HUES64 (cell line): ENCODE measurements around the gene LCK.
A peak's percentile ranks its signal among the peaks of the same experiment; 100 is the strongest.

Source experiments
- H3K27ac ChIP-seq: 2 replicates; pipeline ENCODE4 v1.7.0; 2013; ENCODE audit warnings: low read depth, low read length, inconsistent platforms
- H3K27me3 ChIP-seq: 2 replicates; pipeline ENCODE4 v1.6.1; 2013; ENCODE audit warnings: mild to moderate bottlenecking, low read length; ENCODE audit not compliant: insufficient read depth
- H3K36me3 ChIP-seq: 2 replicates; pipeline ENCODE4 v1.6.1; 2013; ENCODE audit warnings: mild to moderate bottlenecking, low read length; ENCODE audit not compliant: insufficient read depth
- H3K4me1 ChIP-seq: 2 replicates; pipeline ENCODE4 v1.6.1; 2013; ENCODE audit warnings: mild to moderate bottlenecking, low read length, moderate library complexity; ENCODE audit not compliant: insufficient read depth
- H3K4me3 ChIP-seq: 2 replicates; pipeline ENCODE4 v1.5.1; 2013; ENCODE audit warnings: mild to moderate bottlenecking, low read length, moderate library complexity
- H3K9ac ChIP-seq: 2 replicates; pipeline ENCODE4 v1.6.1; 2013; ENCODE audit warnings: mild to moderate bottlenecking, low read depth, low read length
- H3K9me3 ChIP-seq: 2 replicates; pipeline ENCODE4 v1.6.1; 2013; ENCODE audit warnings: low read depth, low read length; ENCODE audit not compliant: insufficient read depth
- WGBS: fragments of 150-250, 120-280 bp; methylation state at CpG from one replicate; pipeline ENCODE4 v1.1.7; 2013; ENCODE audit warnings: missing lambda C conversion rate; 5-methylcytosine and 5-hydroxymethylcytosine counted together

The LCK gene

GRCh38 chr1:32240140-32240951 lies 10.7 kb upstream of the LCK start:
- H3K27me3 ChIP-seq = no peaks in the 10 kb centered on the region
- peak overlapping the region; percentile 78 for H3K9ac ChIP-seq
- WGBS = under 1% methylated on average over 62 of the region's 62 CpGs
- peak overlapping the region; percentile 64 for H3K4me3 ChIP-seq
- H3K36me3 ChIP-seq = peaks cover 7% of the 10 kb centered on the region; the same call in 1 of the 2 replicates
- peak overlapping the region; percentile 67 for H3K27ac ChIP-seq
- H3K9me3 ChIP-seq = no peaks in the 10 kb centered on the region
- H3K4me1 ChIP-seq = peaks cover 10% of the 10 kb centered on the region

- Histone ChIP-seq H3K9me3 (no peaks in the 10 kb centered on the region), H3K4me3 (peak overlapping the region; percentile 64), H3K27ac (peak overlapping the region; percentile 64), H3K9ac (peak overlapping the region; percentile 65), H3K4me1 (peaks cover 10% of the 10 kb centered on the region), H3K36me3 (0 out of 2 replicates have a peak, but pooled peaks cover 2% of the 10 kb centered on the region), H3K27me3 (no peaks in the 10 kb centered on the region)
- WGBS = under 1% methylated on average over 55 of the region's 55 CpGs
Measured at GRCh38 chr1:32241001-32241763, 9.9 kb upstream of the LCK start.

GRCh38 chr1:32242341-32242851 lies 8.7 kb upstream of the LCK start:
- 35% methylated on average over 6 of the region's 7 CpGs for WGBS
- H3K9me3 ChIP-seq = no peaks in the 10 kb centered on the region
- no peaks in the 10 kb centered on the region for H3K36me3 ChIP-seq
- 0 out of 2 replicates have a peak overlapping the region, but pooled peaks have one; percentile 29 for H3K27ac ChIP-seq
- peaks cover 10% of the 10 kb centered on the region for H3K4me1 ChIP-seq
- H3K4me3 ChIP-seq = peak overlapping the region; percentile 25
- no peak overlapping the region; the same call in 1 of the 2 replicates for H3K9ac ChIP-seq
- H3K27me3 ChIP-seq = no peaks in the 10 kb centered on the region

DNA sequence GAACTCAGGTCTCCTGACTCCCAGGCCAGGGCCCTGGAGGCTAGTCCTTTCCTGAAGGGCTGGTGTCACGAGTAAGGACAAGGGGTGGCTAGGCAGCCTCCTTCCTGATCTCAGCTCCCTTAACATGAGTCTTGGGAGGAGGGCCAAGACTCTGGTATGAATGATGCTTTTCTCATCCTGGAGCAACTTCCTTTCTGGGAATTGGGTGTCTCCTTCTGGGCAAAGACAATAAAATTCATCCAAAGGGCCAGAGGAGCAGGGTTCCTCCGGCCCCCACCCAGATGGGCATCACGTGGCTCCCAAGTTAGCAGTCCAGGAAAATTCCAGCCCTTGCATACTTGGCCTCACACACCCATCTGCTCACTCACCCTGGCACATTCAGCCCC lies 4.2 kb upstream of the LCK start, which contains the start of gene FAM167B:
Gene FAM167B (plus strand): TSS at position 335 of the 386 bp plus-strand sequence. CDS start 200 bp downstream, outside the sequence.
- H3K36me3 ChIP-seq = no peaks in the 10 kb centered on the region
- WGBS = 92% methylated on average over 3 of the region's 3 CpGs
- peaks cover 20% of the 10 kb centered on the region for H3K4me1 ChIP-seq
- no peak within 1 kb of the TSS for H3K27ac ChIP-seq
- no peak within 1 kb of the TSS for H3K4me3 ChIP-seq
- no peaks in the 10 kb centered on the region for H3K27me3 ChIP-seq
- no peaks in the 10 kb centered on the region for H3K9me3 ChIP-seq
- no peak within 1 kb of the TSS for H3K9ac ChIP-seq

GRCh38 chr1:32247452-32247851 lies 3.6 kb upstream of the LCK start:
- Histone ChIP-seq H3K27ac (no peak overlapping the region), H3K4me3 (no peak overlapping the region), H3K36me3 (no peaks in the 10 kb centered on the region), H3K4me1 (peaks cover 17% of the 10 kb centered on the region), H3K9me3 (no peaks in the 10 kb centered on the region), H3K27me3 (no peaks in the 10 kb centered on the region), H3K9ac (no peak overlapping the region)
- WGBS = 92% methylated on average over 12 of the region's 12 CpGs

- H3K9ac ChIP-seq = no peak overlapping the region
- H3K27me3 ChIP-seq = no peaks in the 10 kb centered on the region
- peak overlapping the region; percentile 63; the same call in 1 of the 2 replicates for H3K27ac ChIP-seq
- H3K4me3 ChIP-seq = peak overlapping the region; percentile 46
- H3K9me3 ChIP-seq = no peaks in the 10 kb centered on the region
- H3K36me3 ChIP-seq = no peaks in the 10 kb centered on the region
- WGBS = 7% methylated on average over 27 of the region's 31 CpGs
- peaks cover 13% of the 10 kb centered on the region for H3K4me1 ChIP-seq
Measured at GRCh38 chr1:32247983-32248889, 2.8 kb upstream of the LCK start.

DNA sequence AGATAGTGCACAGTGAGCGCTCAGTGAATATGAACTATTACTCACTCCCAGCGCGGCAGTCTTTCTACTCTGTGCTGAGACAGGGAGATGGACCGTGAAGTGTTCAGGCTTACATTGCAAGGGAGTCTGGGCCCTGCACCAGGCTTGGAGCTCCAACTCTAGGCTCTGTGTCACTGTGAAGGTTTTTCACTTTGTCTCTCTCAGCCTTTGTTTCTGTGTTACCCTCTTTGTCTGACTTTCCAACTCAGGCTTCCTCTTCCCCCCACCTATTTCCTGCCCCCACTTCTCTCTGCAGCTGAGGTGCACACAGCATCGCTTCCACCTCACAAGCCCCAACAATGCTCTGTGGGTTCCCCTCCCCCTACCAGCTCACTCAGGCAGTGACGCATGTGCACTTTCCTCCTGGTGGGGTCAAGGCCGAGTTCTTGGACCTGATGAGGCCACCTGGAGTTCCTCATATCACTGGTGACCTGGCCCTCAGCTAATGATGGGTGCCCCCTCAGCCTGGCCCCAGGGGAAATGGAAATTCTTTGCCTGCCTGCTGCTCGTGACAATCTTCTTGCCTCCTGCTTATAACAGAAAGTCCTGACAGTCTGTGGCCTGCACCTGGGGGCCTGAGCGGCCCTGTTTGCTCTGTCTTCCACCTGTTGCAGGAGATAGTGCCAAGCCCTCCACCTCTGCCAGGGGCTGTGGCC lies 1.1 kb upstream of the LCK start:
- 65% methylated on average over 9 of the region's 9 CpGs for WGBS
- no peak overlapping the region for H3K4me3 ChIP-seq
- peaks cover 13% of the 10 kb centered on the region for H3K4me1 ChIP-seq
- H3K9ac ChIP-seq = no peak overlapping the region
- H3K27me3 ChIP-seq = no peaks in the 10 kb centered on the region
- no peaks in the 10 kb centered on the region for H3K36me3 ChIP-seq
- no peaks in the 10 kb centered on the region for H3K9me3 ChIP-seq
- no peak overlapping the region for H3K27ac ChIP-seq

DNA sequence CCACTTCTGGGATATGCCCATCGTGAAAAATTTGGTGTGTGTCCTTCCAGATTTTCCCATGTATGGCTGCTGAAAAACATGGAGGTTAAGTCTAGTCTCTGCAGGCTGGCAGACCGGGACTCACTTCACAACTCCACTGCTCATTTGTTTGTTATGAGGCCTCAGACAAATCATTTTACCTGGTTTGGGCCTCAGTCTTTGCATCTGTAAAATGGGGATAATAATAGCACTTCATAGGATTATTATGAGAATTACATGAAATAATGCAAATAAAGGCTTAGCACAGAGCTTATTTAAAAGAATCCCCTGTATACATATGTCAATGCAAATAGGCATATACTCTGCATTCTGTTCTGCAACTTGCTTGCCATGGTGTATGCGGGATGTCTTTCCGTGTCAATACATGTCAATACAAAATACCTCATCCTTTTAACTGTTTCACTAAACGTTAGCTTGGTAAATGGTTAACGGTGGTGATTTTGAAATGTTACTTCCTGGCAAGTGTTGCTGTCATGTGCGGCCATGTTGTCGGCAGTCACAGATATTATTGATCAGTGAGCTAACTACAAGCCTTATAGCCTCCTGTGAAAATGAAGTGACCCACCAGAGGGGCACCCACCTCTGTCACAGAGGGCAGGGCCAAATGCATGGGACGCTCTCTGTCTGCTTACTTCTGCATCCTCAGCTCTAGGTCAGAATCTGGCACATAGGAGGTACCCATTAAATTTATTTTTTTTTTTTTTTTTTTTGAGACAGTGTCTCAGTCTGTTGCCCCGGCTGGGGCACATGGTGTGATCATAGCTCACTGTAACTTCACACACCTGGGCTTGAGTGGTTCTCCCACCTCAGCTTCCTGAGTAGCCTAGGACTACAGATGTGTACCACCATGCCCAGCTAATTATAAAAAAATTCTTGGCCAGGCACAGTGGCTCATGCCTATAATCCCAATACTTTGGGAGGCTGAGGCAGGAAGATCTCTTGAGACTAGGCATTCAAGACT lies 4.3 kb downstream of the LCK start:
- no peak overlapping the region for H3K9ac ChIP-seq
- no peaks in the 10 kb centered on the region for H3K9me3 ChIP-seq
- H3K27me3 ChIP-seq = no peaks in the 10 kb centered on the region
- WGBS = 95% methylated on average over 10 of the region's 10 CpGs
- no peak overlapping the region for H3K4me3 ChIP-seq
- 0 out of 2 replicates have a peak, but pooled peaks cover under 1% of the 10 kb centered on the region for H3K4me1 ChIP-seq
- H3K36me3 ChIP-seq = no peaks in the 10 kb centered on the region
- H3K27ac ChIP-seq = no peak overlapping the region

DNA sequence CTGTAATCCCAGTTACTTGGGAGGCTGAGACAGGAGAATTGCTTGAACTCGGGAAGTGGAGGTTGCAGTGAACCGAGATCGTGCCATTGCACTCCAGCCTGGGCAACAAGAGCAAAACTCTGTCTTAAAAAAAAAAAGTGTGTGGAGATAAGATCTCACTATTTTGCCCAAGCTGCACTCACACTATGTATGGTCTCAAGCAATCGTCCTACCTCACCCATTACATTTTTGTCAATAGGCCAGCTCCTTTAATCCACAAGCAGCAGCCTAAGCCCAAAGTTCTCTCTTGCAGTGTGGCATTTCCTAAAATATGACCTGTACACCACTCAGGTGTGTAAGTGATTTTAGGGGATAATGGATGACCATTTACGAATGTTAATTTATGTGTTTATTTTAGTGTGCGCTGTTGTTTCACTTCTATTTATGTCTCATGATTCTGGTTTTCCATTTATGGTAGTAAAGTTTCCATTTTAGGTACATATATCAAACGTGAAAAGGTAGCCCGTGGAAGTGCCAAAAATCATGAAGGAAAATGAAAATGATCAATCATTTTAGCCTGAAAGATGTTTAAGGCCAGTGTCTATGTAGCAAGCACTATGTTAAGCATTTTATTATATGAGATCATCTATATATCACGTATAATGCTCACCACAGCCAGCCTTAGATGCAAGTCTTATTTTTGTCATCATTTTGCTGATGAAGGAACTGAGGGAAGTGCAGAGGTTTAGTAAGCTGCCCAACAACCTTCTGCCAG lies 5.6 kb downstream of the LCK start:
- no peaks in the 10 kb centered on the region for H3K36me3 ChIP-seq
- H3K9me3 ChIP-seq = no peaks in the 10 kb centered on the region
- no peak overlapping the region for H3K4me3 ChIP-seq
- H3K27me3 ChIP-seq = no peaks in the 10 kb centered on the region
- no peak overlapping the region for H3K9ac ChIP-seq
- H3K27ac ChIP-seq = no peak overlapping the region
- 94% methylated on average over 8 of the region's 9 CpGs for WGBS
- H3K4me1 ChIP-seq = no peaks in the 10 kb centered on the region
